NCI-H2227 treated with DMSO at 0.1 percent for 48 hours (cell line): ENCODE measurements around the gene UBE2V1.
"Not testable (repeated sequence)": the region's sequence is repeated elsewhere in the genome, so short reads cannot be mapped to it uniquely, and the experiment has no call there.

Source experiments
- DNase-seq: peaks from one replicate; lab custom pipeline; 2025; lab: John Stamatoyannopoulos, UW

UBE2V1 gene

GRCh38 chr20:50137702-50138101, 24.8 kb upstream of the UBE2V1 start:
- DNase-seq: not testable (repeated sequence)

- no peak for DNase-seq
These were observed 24.1 kb upstream of the UBE2V1 start for GRCh38 chr20:50136822-50137599.

DNA sequence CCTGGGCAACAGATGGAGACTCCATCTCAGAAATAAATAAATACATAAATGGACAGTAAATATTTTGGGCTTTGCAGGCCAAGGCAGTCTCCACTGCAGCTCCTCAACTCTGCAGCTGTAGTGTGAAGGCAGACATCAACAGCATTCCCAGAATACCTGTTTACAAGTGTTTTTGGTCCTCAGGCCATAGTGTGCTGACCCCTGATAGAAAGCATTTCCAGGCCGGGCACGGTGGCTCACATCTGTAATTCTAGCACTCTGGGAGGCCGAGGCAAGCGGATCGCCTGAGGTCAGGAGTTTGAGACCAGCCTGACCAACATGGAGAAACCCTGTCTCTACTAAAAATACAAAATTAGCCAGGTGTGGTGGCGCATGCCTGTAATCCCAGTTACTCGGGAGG, 22.2 kb upstream of the UBE2V1 start:
- DNase-seq: not testable (repeated sequence)

- DNase-seq: no peak
These were observed 20.7 kb upstream of the UBE2V1 start for GRCh38 chr20:50133474-50134217.

DNA sequence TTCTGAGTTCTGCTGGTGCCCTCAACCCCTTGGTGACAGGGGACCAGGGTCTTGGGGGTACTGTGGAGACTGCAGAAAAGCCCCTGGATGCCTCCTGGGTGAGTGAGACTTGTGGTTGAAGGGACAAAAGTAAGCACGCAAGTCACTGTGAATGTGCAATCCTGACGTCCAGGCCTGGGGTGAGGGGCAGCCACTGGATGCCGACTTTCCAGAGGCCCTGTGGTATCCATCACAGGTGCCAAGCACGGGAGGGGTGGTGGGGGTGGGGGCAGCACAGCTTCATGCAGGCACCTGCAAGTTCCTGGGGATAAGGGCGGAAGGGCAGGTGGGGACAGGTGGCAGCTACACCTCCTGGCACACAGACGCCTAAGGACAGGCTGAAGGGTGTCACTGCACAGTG, 20.1 kb upstream of the UBE2V1 start:
- DNase-seq: no peak

DNA sequence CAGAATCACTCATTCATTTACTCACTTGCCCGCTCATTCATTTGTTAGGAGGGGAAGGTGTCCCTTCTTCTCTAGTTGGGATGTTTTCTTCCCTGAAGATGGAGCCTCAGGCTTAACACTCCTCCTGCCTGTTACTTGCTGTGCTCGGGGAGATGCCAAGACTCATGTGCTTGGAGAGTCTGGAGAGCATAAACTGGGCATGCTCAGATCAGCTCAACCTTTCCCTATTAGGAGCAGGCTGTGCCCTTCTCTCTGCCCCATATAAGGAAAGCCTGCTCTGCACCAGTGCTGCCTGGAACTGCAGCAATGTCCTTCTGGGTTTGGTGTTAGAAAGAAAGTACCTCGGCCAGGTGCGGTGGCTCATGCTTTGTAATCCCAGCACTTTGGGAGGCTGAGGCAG, 18.0 kb upstream of the UBE2V1 start:
- no peak for DNase-seq

GRCh38 chr20:50130356-50130723, 17.4 kb upstream of the UBE2V1 start:
- no peak for DNase-seq

DNA sequence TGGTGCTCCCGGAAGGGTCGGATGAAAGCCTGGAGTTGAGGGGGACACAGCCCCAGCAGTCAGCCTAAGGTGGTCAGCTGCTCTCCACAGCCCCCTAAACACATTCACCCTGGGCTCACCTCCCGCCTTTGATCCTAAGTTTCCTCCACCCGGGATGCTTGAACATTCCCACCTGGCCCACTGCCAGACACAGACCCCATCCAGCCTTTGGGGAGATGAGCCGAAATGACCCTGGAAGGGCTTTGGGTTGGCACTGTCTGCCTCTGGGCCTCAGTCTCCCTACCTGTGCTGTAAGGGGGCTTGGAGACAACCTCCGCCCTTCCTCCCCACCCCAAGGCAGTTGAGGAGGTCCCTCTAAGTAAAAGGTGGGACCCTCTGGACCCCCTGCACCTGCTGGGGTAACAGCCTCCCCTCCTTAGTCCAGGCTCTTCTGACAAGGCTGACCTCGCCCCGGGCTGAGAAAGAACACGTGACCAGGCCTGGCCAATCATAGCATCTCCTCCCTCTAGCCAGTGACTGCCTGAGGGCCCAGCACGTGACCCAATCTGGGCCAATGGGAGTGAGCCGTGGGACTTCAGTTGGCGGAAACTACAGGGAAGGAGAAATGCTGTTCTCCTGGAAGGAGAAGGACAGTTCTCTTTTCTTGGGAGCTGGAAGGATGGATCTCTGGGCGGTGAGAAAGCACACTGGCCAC, 16.9 kb upstream of the UBE2V1 start:
- DNase-seq: no peak

DNA sequence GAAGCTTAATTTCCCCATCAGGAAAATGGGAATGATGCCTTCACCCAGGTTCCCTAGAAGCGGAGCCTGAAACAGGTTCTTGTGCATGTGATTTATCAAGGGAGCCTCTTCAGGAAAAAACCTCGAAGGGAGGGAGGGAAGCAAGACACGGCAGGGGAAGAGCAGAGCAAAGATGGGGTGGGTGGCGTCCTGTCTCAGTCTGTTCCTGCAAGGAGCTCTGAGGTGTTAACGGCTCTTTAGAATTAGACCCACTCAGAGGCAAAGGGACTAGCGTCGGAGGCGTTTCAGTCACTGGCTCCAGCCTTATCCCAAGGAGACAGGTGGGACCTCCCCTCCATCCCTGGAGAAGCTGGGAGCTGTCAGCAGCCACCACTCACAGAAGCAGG, 15.6 kb upstream of the UBE2V1 start:
- DNase-seq: no peak

- DNase-seq: no peak
These were observed 14.9 kb upstream of the UBE2V1 start for GRCh38 chr20:50127587-50128519.

DNA sequence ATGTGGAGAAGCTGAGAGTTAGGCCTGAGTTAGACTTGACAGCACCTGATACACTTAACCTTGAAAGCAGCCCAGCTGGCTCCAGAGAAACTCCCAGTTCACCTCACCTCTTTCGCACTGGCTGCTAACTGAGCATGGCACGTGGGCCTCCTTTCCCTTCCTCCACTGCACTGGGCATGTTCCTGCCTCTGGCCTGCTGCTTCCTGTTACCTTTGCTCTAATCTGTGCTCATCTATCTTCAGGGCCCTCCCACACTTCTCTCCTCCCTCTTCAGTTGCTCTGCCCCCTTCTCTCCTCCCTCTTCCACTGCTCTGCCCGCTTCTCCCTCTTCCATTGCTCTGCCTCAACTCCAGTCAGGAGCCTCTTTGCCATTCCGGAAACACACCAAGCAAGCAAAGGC, 13.7 kb upstream of the UBE2V1 start:
- DNase-seq: no peak

- no peak for DNase-seq
These were observed 12.3 kb upstream of the UBE2V1 start for GRCh38 chr20:50125279-50125678.

DNA sequence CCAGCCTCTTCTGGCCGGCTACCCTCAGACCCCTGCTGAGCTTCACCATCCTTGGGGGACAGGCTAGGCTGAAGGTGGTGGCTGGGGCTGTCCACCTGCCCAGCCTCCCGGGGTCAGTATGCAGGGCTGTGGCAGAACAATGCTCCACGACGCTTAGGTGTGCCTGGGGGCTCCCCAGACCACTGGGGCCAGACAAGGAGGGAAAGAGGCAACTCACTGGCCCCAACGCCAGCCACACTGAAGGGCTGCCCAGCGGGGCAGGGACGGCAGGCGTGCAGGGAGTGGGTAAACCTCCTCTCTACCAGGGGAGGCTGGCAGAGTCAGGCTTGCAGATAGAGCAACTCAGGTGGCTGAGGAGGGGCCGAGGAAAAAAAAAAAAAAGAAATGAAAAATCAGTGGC, 11.5 kb upstream of the UBE2V1 start:
- DNase-seq: no peak

DNA sequence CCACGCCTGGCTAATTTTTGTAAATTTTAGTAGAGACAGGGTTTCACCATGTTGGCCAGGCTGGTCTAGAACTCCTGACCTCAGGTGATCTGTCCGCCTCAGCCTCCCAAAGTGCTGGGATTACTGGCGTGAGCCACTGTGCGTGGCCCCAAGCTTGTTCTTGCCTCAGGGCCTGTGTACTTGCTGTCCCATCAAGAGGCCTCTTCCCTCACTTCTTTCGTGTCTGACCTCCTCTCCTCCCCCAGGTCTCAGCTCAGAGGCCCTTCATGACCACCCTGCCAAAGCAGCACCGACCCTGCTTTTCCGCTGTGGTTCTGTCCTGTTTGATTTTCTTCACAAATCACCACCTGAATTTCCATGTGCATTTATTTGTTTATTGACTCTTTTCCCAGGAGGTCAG, 10.5 kb upstream of the UBE2V1 start:
- no peak for DNase-seq

- DNase-seq: no peak
These were observed 9.8 kb upstream of the UBE2V1 start for GRCh38 chr20:50122763-50123162.

GRCh38 chr20:50121858-50122271, 8.9 kb upstream of the UBE2V1 start:
- no peak for DNase-seq

DNA sequence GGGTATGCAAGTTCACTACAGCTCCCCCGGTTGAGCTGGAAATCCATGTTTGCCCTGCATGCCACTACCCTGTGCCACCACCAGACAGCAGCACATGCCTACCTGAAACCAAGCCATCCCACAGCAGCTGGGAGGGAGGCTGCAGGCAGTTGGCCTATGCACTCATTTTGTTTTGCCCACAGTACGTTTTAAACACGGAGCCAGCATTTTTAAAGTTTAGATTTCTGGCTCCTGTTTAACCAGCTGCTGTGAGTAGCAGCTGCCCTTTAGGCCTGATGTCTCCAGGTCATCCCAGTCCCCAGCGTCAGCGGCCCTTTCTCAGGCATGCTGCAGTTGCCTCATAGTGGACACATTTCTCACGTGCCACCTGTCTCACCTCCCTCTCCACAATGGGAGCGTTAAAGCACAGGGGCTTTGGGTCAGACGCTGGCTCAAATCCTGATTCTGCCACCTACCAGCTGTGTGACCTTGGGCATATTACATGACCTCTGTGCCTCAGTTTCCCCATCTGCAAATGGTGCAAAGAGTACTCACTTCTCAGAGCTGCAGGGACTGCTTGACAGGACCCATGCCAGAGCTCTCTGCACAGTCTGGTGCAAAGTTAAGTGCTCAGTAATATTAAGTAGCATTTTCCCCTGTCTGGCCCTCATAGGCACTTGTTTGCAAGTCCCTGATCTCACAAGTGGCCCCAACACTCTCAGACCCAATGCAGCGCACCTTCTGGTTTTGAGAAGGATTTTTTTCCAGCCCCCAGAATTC, 8.2 kb upstream of the UBE2V1 start:
- DNase-seq: peak; percentile 19

GRCh38 chr20:50118203-50118602, 5.3 kb upstream of the UBE2V1 start:
- no peak for DNase-seq

DNA sequence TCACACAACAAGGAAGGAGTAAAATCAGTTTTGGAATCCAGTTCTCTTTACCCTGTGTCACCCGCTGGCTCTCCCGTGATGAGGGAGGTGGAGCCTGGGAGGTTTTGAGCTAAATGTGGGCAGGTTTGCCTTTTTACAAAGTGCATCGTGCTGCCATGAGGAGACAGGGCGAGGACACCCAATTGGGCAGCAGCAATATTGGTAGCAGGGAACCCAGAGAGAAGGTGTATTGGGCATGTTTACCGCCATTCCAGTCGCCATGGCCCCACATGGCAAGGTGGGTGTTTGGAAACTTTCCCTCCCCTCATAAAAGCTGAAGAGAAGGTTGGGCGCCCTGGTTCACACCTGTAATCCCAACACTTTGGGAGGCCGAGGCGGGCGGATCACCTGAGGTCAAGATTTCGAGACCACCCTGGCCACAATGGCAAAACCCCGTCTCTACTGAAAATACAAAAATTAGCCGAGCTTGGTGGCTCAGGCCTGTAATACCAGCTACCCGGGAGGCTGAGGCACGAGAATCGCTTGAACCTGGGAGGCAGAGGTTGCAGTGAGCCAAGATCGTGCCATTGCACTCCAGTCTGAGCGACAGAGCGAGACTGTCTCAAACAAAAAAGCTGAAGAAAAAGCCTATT, 3.5 kb upstream of the UBE2V1 start:
- no peak for DNase-seq

DNA sequence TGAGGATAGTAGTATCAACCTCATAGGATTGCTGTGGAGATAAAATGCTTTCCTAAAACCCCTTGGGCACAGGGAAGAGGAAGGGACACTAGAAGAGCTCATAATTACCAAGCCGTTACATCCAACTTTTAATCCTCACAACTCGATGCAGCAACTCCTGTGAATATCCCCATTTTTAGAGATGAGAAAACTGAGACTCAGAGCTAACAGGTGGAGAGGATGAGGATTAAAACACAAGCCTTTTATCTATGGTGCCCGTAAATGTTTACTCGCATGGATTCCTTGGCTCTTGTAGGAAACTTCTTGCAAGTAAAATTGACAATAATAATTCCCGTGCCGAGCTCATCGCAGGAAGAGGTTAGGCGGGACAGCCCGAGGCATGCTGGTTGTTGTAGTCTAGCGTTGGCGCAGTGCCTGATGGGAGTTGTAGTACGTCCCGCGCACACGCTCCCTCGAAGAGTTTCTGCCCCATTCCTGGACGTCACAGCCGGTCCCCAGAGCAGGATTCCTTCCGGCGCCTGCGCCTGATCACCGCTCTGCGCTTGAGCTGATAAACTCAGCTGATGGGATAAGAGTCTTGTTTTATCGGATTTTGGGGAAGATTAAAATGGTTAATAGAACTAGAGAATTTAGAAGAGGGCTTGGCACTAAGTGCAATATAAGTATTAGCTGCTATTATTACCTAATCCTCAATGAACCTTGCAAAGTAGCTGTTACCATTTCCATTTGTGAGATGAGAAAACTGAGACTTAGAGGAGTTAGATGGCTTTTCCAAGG, 2.8 kb upstream of the UBE2V1 start:
- peak; percentile 97 for DNase-seq
